ENCODE data around the gene ATP6V1B1.

DNA sequence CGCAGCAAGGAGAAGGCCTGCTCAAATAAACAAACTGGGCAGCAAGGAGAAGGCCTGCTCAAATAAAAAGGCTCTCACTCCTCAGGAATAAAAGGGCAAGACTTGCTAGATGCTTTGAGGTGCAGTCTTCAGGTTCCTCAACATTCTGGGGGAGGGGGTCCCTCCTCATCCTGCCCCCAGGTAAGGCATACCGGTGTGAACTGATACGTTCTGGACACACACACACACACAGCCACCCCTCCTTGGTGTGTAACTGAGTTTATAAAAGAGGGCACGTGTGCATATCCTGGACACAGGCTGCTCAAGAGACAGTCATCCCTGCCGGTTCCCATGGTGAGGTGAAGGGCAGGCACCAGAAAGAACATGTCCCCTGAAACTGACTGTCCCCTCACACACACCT lies 54.5 kb downstream of the ATP6V1B1 start:
- TF ChIP-seq, protein P1, sequence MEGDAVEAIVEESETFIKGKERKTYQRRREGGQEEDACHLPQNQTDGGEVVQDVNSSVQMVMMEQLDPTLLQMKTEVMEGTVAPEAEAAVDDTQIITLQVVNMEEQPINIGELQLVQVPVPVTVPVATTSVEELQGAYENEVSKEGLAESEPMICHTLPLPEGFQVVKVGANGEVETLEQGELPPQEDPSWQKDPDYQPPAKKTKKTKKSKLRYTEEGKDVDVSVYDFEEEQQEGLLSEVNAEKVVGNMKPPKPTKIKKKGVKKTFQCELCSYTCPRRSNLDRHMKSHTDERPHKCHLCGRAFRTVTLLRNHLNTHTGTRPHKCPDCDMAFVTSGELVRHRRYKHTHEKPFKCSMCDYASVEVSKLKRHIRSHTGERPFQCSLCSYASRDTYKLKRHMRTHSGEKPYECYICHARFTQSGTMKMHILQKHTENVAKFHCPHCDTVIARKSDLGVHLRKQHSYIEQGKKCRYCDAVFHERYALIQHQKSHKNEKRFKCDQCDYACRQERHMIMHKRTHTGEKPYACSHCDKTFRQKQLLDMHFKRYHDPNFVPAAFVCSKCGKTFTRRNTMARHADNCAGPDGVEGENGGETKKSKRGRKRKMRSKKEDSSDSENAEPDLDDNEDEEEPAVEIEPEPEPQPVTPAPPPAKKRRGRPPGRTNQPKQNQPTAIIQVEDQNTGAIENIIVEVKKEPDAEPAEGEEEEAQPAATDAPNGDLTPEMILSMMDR (IDR thresholded peaks at IDR 0.05; ENCODE audit: low read depth, low read length, poor library complexity, severe bottlenecking), result no peak
- no peak for TF ChIP-seq EZH2phosphoT487 (IDR thresholded peaks at IDR 0.05; ENCODE audit: borderline replicate concordance, low read length)

All from DOHH2 (cell line).